ENCODE measurements around the gene COPS7A.
A peak's percentile ranks its signal among the peaks of the same experiment; 100 is the strongest.

Gene COPS7A

DNA sequence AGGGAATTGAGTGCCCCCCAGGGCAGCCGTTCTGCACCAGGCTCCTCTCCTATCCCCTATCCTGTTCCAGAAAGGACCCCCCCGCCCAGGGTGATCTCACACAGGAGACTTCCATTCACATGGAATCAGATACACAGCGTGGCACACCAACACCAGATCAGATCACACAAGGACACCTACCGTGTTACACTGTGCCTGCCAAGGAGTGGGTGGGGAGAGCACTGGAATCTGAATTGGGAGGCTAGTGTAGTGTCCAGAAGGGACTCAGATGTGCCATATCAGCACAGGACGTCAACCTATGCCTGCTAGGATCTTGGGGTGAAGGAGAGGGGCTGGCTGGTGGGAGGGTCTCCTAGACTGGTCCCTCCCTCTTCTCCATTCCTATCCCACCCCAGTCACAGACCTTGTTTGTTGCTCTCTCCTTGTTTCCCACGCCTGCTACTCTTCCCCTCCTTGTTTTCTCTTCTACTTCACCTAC, 44.6 kb downstream of the COPS7A start:
- DNase-seq (ENCODE audit: extremely low read depth in 1 of 2, low read depth in 1 of 2) = no peak

- DNase-seq (ENCODE audit: extremely low read depth in 1 of 2, low read depth in 1 of 2) = no peak
These were observed 45.1 kb downstream of the COPS7A start for GRCh38 chr12:6768990-6769389.

GRCh38 chr12:6769666-6770065, 45.8 kb downstream of the COPS7A start:
- no peak for DNase-seq (ENCODE audit: extremely low read depth in 1 of 2, low read depth in 1 of 2)

GRCh38 chr12:6770094-6770493, 46.2 kb downstream of the COPS7A start:
- no peak for DNase-seq (ENCODE audit: extremely low read depth in 1 of 2, low read depth in 1 of 2)

- no peak for DNase-seq (ENCODE audit: extremely low read depth in 1 of 2, low read depth in 1 of 2)
These were observed 46.8 kb downstream of the COPS7A start for GRCh38 chr12:6770600-6770999.

- no peak for DNase-seq (ENCODE audit: extremely low read depth in 1 of 2, low read depth in 1 of 2)
These were observed 47.2 kb downstream of the COPS7A start for GRCh38 chr12:6771091-6771495.

GRCh38 chr12:6771509-6772330, 47.9 kb downstream of the COPS7A start:
- DNase-seq (ENCODE audit: extremely low read depth in 1 of 2, low read depth in 1 of 2) = no peak

- peak in 1 of 2 donors; percentile 76 for DNase-seq (ENCODE audit: extremely low read depth in 1 of 2, low read depth in 1 of 2)
These were observed 48.5 kb downstream of the COPS7A start, which contains the start of gene LAG3 for GRCh38 chr12:6772331-6772695. Gene LAG3 (plus strand): TSS chr12:6772520. CDS start chr12:6772853, 333 bp downstream.

DNA sequence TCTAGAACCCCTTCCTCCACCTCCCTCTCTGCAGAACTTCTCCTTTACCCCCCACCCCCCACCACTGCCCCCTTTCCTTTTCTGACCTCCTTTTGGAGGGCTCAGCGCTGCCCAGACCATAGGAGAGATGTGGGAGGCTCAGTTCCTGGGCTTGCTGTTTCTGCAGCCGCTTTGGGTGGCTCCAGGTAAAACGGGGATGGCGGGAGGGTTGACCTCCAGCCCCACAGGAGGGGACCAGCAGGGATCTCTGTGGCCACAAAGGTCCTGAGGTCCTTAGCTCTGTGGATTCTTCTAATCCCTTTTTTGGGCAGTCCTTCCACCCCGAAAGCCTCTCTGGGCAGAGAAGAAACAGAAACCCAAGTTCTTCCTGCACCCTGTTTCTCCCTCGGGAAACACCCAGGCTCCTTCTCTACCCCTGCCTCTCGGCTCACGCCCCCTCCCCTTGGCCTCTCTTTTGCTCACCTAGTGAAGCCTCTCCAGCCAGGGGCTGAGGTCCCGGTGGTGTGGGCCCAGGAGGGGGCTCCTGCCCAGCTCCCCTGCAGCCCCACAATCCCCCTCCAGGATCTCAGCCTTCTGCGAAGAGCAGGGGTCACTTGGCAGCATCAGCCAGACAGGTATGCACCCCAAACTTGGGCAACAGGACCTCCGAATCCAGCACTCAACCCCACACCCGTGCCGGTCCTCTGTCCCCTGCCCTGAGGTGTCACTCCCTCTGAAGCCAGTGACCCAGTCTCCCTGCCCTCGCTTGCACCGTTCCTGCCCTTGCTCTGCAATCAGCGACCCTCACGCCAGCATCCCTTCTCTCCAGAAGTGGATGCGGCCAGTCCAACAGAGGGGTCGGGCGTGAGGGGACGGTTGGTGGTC, 49.1 kb downstream of the COPS7A start:
- DNase-seq (ENCODE audit: extremely low read depth in 1 of 2, low read depth in 1 of 2) = no peak

DNA sequence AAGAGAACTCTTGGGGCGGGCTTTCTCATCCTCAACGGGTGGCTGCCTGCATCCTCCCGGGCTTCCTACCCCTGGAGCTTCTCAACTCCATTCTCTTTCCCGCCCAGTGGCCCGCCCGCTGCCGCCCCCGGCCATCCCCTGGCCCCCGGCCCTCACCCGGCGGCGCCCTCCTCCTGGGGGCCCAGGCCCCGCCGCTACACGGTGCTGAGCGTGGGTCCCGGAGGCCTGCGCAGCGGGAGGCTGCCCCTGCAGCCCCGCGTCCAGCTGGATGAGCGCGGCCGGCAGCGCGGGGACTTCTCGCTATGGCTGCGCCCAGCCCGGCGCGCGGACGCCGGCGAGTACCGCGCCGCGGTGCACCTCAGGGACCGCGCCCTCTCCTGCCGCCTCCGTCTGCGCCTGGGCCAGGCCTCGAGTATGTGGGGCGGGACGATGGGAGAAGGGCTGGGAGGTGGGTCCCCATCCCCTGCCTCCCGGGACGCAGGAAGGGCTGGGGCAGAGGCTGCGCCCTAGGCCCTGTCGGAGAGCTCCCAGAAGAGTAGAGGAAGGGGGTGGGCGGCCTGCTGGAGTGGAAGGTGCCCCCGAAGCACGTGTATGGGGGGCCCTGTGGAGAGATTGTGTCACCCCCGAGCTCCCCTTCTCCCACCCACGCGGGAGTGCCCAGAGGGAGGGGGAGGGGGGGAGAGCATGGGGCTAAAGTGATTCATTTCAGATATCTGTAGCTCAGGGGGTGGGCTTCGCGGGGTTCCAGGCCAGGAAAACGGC, 49.9 kb downstream of the COPS7A start:
- peak in 1 of 2 donors; percentile 86 for DNase-seq (ENCODE audit: extremely low read depth in 1 of 2, low read depth in 1 of 2)

DNA sequence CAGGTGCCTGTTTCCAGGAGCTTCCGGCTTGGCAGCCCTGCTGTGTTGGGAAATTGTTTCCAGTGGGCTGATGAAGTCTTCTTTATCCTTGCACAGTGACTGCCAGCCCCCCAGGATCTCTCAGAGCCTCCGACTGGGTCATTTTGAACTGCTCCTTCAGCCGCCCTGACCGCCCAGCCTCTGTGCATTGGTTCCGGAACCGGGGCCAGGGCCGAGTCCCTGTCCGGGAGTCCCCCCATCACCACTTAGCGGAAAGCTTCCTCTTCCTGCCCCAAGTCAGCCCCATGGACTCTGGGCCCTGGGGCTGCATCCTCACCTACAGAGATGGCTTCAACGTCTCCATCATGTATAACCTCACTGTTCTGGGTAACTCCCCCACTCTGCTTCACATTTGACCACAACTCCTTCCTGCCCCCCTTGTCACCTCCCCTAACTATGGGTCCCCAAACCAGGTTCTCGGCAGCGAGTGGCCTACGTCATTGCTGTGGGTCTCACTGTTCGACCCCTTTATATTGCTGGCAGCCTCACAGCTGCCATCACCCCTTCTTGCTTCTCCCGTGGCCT, 50.7 kb downstream of the COPS7A start:
- peak in 1 of 2 donors; percentile 62 for DNase-seq (ENCODE audit: extremely low read depth in 1 of 2, low read depth in 1 of 2)

DNA sequence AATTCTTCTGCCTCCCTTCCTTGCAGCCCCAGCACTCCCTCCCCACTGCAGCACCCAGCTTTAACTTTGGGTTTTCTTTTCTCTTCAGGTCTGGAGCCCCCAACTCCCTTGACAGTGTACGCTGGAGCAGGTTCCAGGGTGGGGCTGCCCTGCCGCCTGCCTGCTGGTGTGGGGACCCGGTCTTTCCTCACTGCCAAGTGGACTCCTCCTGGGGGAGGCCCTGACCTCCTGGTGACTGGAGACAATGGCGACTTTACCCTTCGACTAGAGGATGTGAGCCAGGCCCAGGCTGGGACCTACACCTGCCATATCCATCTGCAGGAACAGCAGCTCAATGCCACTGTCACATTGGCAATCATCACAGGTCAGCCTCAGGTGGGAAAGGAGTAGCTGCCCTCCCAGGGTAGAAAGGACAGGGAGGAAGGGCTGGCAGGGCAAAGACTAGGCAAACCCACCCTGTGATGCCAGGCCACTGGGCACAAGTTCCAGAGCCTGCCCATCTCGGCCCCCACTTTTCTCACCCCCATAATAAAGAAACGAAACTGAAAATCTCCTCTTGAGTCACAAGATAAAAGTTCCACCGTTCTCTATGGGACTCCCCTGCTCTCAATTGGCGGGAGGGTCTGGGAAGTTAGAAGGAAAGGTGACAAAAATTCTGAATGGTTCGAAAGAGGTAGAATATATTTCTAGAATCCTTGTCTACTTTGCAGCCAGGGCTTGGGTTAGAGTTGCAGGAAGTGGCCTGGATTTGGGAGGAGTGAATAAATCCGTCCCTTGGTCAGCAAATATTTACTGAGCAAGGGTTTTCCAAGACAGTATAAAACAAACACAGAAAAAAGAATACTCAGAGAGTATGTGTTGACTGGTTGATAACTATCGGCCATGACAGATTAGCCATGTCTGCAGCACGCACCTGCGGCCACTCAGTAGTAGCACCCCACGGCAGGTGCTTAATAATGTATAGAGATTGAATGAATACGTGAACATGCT, 51.6 kb downstream of the COPS7A start:
- no peak for DNase-seq (ENCODE audit: extremely low read depth in 1 of 2, low read depth in 1 of 2)

DNA sequence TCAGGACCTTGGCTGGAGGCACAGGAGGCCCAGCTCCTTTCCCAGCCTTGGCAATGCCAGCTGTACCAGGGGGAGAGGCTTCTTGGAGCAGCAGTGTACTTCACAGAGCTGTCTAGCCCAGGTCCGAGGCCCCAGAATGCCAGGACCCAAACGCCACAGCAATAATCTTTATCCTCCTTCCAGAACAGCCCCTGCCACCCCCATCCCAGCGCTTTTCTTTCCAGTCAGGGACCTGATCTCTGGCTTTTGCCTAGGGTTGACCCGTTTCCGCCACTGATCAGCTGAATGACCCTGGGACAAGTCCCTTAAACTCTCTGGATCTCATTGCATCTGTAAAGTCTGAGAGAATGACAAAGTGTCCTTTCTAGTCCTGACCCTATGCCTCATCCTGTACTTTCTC, 53.5 kb downstream of the COPS7A start:
- DNase-seq (ENCODE audit: extremely low read depth in 1 of 2, low read depth in 1 of 2) = no peak

DNA sequence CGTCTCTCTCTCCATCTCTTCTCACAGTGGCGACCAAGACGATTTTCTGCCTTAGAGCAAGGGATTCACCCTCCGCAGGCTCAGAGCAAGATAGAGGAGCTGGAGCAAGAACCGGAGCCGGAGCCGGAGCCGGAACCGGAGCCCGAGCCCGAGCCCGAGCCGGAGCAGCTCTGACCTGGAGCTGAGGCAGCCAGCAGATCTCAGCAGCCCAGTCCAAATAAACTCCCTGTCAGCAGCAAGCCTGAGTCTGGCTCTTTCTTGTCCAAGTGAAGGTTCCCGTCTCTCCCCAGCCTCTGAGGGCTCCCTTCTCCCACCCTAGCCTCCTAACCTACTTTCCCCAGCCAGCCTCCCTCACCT, 54.3 kb downstream of the COPS7A start:
- DNase-seq (ENCODE audit: extremely low read depth in 1 of 2, low read depth in 1 of 2) = no peak

DNA sequence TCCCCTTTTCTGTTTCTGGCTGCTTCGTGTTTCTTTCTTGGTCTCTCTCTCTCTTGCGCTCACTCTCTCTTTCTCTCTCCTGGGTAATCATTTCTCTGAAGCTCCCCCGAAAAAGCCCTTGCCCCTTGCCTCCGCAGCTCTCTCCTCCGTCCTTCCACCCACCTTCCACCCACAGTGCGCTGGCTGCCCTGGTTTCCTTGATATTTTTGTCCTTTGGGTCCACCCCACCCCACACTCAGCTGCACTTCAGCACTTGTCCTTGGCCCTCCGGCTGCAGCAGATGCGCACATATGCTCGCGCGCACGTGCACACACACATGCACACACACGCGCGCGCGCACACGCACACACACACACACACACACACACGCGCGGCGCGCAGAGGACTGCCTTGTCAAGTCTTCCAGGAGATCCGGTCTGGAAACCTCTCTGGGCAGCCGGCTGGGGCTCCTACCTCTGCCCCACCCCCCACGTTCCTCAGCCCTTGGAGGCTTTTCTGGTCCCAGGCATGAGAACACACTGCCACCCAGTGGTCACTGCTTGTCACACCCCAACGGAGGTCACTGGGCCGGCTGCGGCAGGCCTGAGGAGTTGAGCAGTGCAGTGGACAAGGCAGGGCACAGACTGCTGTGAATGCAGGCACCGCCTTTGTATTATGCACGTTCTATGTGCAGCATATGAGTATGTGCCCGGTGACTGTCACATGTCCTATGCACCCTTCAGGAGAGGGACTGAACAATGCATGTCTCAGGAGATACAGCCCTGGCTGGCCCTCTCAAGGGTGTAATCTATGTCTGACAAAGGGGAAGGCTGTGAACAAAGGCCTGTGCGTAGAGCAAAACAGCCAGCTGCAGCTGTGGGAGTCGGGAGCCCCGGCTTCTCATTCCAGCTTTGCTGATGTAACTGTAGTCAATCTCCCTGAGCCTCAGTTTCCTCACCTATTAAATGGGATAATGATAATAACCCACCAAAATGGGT, 55.0 kb downstream of the COPS7A start:
- peak in 1 of 2 donors; percentile 86 for DNase-seq (ENCODE audit: extremely low read depth in 1 of 2, low read depth in 1 of 2)

DNA sequence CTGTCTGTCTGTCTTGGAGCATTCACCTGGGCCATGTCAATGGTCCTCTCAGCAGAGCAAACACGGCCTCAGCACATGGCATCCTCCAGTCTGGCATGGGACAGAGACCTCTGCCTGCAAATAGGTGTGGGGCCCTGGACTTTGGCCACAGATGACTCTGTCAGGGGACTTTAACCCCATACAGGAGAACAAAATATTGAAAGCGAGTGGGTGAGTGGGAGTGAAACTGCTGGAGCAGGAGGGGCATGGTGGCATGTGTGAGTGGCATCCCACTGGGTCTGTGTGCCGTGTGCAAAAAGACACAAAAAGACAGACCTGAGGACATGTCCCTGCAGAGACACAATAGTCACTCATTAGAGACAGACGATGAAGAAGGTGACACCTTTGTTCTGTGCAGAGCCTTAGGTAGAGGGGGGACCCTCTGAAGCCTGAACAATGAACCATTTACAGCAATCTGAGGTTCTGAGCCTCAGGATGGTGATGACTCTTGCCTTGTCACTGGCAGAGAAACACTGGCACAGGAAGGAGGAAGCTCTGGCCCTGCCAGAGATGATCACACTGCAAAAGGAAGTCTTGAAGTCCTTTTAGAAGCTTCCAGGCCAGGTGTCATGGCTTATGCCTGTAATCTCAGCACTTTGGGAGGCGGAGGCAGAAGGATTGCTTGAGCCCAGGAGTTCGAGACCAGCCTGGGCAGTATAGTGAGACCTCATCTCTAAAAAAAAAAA, 56.0 kb downstream of the COPS7A start:
- no peak for DNase-seq (ENCODE audit: extremely low read depth in 1 of 2, low read depth in 1 of 2)

DNA sequence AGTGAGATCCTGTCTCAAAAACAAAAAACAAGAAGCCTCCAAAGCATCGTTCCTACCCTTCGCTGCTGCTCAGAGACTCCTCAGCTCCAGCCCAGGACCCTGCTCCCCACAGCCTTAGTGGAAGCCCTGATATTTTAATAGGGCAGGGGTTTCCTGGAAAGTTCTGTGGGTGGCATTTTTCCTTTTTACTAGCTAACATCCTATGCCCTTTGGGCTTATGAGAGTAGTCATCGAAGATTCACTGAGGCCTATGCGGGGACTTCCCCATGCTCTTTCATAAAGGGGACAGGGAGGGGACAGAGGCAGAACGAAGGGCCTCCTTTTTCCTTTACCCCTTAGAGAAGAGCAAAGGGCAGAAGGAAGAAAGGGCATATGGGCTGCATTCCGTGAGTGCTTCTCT, 56.7 kb downstream of the COPS7A start:
- DNase-seq (ENCODE audit: extremely low read depth in 1 of 2, low read depth in 1 of 2) = no peak
